ENCODE results near the gene NDUFA5.

The NDUFA5 gene

DNA sequence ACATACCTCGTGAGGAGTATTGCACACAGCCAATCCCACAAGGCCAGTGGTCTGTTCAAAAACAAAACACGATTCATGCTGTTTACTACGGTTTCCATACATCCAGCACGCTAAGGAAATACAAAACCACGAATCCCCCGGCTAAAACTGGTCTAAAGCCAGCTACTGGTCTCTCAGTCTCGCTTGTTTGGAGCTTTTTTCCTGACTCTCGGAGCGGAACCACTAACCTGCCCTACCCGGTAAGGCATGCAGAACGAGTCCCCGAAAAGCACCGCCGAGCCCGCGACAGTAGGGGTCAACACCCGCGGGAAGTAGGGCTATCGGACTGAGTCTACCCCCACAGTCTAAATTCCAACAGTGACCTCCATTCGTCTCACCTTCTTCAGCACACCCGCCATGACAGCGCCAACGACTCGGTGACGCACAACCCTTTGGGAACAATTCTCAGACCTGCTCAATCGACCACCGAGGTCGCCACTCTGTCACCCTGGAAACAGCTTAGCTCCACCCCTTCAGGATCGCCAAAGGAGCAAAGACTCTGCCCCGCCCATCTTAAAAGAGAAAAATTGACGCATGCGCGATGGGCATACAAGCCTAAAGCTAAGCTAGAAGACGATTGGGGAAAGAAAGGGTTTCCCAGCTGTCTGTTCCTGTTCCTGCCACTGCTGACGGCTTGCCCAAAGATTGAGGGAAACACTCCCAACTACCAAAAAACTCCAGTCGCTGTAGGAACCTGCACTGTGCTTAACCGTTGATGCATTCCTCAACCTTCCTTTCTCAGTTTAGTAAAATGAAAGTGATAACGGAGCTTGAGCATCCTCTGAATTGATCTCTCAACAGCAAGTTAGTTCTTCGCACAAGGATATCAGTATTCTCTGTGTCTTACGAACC is at the start of gene NDUFA5:
Gene NDUFA5 (minus strand): TSS at position 421 of the 891 bp plus-strand sequence. CDS start 23 bp downstream, at position 398.
- in situ Hi-C loops (cut with HindIII; ENCODE audit: low sequenced_read_pairs) = no loop called here
- peak within 1 kb of the TSS; percentile 85 for H3K4me3 ChIP-seq (ENCODE audit: low read depth, low read length)
- TF ChIP-seq, protein P1, sequence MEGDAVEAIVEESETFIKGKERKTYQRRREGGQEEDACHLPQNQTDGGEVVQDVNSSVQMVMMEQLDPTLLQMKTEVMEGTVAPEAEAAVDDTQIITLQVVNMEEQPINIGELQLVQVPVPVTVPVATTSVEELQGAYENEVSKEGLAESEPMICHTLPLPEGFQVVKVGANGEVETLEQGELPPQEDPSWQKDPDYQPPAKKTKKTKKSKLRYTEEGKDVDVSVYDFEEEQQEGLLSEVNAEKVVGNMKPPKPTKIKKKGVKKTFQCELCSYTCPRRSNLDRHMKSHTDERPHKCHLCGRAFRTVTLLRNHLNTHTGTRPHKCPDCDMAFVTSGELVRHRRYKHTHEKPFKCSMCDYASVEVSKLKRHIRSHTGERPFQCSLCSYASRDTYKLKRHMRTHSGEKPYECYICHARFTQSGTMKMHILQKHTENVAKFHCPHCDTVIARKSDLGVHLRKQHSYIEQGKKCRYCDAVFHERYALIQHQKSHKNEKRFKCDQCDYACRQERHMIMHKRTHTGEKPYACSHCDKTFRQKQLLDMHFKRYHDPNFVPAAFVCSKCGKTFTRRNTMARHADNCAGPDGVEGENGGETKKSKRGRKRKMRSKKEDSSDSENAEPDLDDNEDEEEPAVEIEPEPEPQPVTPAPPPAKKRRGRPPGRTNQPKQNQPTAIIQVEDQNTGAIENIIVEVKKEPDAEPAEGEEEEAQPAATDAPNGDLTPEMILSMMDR (IDR thresholded peaks at IDR 0.05; ENCODE audit: low read depth, low read length) = no peak
- DNase-seq (ENCODE audit: low read depth, low spot score) = peak; percentile 99

DNA sequence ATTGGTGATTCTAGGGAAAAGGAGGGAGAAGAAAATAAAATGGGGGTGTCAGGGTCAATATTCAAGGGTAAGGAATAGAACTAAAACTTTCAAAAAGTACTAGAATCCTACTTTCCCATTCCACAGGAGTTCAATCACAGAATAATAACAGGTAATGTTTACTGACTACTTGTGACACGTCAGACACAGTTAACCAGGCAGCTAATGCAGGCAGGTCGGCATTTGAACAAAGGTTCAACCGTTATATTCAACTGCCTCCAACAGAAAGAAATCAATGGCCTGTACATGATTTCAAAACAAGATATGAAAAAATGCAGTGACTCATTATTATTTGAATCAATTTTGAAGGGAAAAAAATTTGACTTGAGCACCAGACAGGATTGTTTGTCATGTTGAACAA is 47.1 kb upstream of the NDUFA5 start:
- in situ Hi-C loops (cut with HindIII; ENCODE audit: low sequenced_read_pairs) = no loop called here
- H3K4me3 ChIP-seq (ENCODE audit: low read depth, low read length) = no peak overlapping the region
- DNase-seq (ENCODE audit: low read depth, low spot score) = no peak
- TF ChIP-seq, protein P1 (IDR thresholded peaks at IDR 0.05; ENCODE audit: low read depth, low read length) = no peak

DNA sequence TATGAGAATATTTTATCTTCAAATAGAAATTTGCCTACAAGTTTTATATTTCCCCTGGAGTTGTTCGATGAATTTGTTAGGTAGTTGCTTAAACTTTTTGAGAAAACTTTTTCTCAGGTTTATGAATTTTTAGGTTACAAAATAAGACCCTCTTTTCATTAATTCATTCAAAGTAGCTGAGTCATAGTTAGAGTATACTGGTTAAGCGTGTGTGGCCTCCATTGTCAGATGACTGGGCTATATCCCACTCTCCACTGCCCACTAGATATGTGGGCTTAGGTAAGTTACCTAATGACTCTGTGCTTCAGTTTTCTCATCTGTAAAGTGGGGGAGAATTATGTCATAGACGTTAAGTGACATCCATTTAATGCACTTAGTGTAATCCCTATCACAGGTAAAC is 45.0 kb upstream of the NDUFA5 start:
- TF ChIP-seq, protein P1 (IDR thresholded peaks at IDR 0.05; ENCODE audit: low read depth, low read length) = no peak
- no peak for DNase-seq (ENCODE audit: low read depth, low spot score)
- in situ Hi-C loops (cut with HindIII; ENCODE audit: low sequenced_read_pairs) = no loop called here

DNA sequence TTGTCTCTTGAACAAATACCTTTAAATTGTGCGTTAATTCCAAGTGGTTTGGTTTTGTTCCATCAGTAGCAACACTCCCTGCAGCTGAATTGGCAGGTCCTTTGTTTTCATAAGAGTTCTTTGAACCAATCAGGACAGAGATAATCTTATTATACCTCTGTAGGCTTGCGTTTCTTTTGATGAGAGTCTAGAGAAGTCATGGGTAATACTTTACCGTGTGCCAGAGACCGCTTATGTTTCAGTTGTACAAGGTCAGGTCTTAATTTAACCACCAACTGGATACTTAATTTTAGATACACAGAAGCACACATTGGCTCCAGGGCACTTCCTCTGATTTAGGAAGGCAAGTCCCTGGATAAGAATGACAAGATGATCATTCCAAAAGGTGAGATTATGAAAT is 43.9 kb upstream of the NDUFA5 start, which contains the start of gene ASB15:
Gene ASB15 (plus strand): TSS at position 292 of the 400 bp plus-strand sequence. CDS start 12,682 bp downstream, outside the sequence.
- DNase-seq (ENCODE audit: low read depth, low spot score) = no peak
- H3K4me3 ChIP-seq (ENCODE audit: low read depth, low read length) = no peak within 1 kb of the TSS
- TF ChIP-seq, protein P1 (IDR thresholded peaks at IDR 0.05; ENCODE audit: low read depth, low read length) = no peak
- in situ Hi-C loops (cut with HindIII; ENCODE audit: low sequenced_read_pairs) = no loop called here

More for the DNA sequence above, 45.0 kb upstream of the NDUFA5 start:
- H3K4me3 ChIP-seq (ENCODE audit: low read depth, low read length) = no peak overlapping the region

DNA sequence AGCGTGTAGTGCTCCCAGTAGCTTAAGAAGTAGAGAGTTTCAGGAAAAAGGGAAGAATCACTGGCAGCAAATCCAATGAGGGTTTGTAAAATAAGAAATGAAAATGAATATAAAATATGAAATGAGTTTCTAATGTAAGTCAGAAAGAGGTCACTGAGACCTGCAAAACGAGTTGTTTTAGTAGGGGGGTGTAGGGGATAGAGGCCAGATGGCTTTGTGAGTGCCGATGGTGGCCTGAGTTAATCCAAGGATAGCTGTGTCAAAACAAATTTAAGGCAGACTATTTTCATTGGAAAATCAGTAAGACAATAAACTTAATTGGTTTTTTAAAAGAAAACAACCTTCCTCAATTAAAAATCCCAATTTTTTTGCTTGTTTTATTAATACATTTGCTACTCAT is 43.3 kb upstream of the NDUFA5 start:
- no peak for DNase-seq (ENCODE audit: low read depth, low spot score)
- TF ChIP-seq, protein P1 (IDR thresholded peaks at IDR 0.05; ENCODE audit: low read depth, low read length) = no peak
- in situ Hi-C loops (cut with HindIII; ENCODE audit: low sequenced_read_pairs) = no loop called here
- no peak overlapping the region for H3K4me3 ChIP-seq (ENCODE audit: low read depth, low read length)

DNA sequence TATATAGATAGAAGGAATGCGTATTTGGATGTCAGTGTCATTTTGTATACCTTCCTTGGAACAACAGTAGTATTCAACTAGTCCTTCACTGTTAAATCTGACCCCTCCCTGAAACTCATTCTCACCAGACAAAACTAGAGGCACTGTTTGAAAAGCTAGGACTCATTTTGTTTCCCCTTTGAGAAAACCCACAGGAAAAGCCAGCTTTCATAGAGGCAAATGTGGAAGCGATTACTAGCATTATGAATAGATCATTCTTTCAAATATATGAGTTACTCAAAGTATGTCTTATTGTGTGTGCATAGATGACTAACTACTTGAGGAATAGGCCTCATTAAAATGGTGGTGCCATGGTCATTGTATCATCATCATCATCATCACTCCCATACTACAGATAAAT is 42.1 kb upstream of the NDUFA5 start:
- no peak overlapping the region for H3K4me3 ChIP-seq (ENCODE audit: low read depth, low read length)
- TF ChIP-seq, protein P1 (IDR thresholded peaks at IDR 0.05; ENCODE audit: low read depth, low read length) = no peak
- DNase-seq (ENCODE audit: low read depth, low spot score) = no peak
- in situ Hi-C loops (cut with HindIII; ENCODE audit: low sequenced_read_pairs) = no loop called here
